ENCODE measurements around the gene DTNBP1. TPM values are rescaled to one million over a fixed set of nuclear protein-coding genes. Genes with fewer than 3 reads are reported as not detected.

DTNBP1 gene
- total and polyA plus RNA-seq, 4 donors: 3.1 to 6.0 (median 4.3) TPM

DNA sequence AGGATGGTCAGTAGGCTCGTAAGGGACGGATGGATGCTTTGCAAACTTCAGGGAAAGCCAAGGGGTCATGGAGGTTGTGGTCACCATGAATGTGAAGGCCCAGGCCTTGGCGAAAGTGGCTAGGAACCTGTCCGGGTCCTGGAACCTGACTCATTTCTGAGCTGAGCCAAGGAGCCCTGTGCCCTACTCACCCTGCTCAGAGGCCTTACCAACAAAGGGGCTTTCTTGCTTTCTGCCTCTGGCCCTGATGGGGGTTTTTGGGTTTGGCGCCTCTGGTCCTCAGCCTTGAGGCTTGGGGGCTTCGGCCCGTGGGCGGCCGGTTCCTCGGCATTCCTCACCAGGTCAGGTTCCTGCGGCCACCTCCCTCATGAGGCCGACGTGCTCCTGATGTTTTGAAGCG lies 155.1 kb downstream of the DTNBP1 start:
- Histone ChIP-seq H3K9ac (ENCODE audit: low read depth in 1 of 2, low read length in 2 of 2) (no peak overlapping the region), H3K9me3 (ENCODE audit: control insufficient read depth in 4 of 4, low read length in 3 of 4) (no peaks in the 10 kb centered on the region), H3K36me3 (ENCODE audit: control insufficient read depth in 4 of 4, insufficient read depth in 3 of 4, low read depth in 1 of 4, low read length in 3 of 4) (peaks cover 0 to 4% (median 1%) of the 10 kb centered on the region in 4 donors), H3K4me3 (ENCODE audit: low read depth in 1 of 3, low read length in 3 of 3) (no peak overlapping the region), H3K27ac (ENCODE audit: low read depth in 1 of 2, low read length in 2 of 2) (no peak overlapping the region), H3K27me3 (ENCODE audit: control insufficient read depth in 4 of 4, insufficient read depth in 4 of 4, low read length in 3 of 4) (no peaks in the 10 kb centered on the region), H3K4me1 (ENCODE audit: control insufficient read depth in 4 of 4, insufficient read depth in 4 of 4, low read length in 3 of 4) (peaks cover 3 to 35% (median 26%) of the 10 kb centered on the region in 4 donors)
- 93% methylated on average over 14 of the region's 14 CpGs for WGBS
- TF ChIP-seq HNF4G (IDR thresholded peaks at IDR 0.05): no peak
- TF ChIP-seq HNF4A (conservative IDR thresholded peaks at IDR 0.05): no peak
- no peak for DNase-seq (ENCODE audit: low spot score)

DNA sequence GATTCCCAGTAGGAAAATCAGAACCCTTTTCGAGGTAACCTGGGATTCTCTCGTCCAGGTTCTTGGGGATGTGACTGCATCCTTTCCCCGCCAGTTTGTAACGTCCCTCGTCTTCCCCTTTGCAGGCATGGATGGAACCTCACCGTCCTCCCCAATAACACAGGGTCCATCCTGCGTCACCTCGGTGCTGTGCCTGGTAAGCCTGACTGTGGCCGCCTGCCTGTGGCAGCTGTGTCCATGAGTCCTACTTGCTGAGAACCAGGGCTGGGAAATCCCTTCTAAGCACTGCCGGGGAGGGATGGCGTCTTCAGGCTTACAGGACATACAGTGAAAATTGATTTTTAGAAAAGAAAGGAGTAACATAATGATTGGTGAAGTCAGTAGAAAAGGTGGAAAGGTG lies 155.6 kb downstream of the DTNBP1 start:
- 98% methylated on average over 11 of the region's 11 CpGs for WGBS
- no peak for DNase-seq (ENCODE audit: low spot score)

DNA sequence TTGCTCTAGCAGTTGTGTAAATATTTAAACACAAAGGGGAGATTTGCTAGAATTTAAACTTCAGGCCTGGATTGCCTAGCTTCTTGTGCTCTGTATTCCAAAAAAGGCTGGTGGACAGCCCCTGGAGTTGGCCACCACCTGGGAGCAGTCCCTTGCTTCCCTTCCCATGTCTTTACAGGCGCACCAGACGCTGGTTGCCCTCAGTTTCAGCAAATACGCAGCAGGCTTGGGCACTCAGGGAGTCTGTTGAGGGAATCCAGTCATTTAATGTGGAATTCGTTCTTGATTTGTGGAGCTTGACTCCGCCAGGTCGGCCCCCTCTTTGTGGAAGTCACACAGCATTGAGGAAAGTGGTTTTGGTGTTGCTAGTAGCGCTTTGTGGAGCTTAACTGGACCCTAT lies 156.8 kb downstream of the DTNBP1 start:
- no peak overlapping the region for H3K9ac ChIP-seq (ENCODE audit: low read depth in 1 of 2, low read length in 2 of 2)
- 97% methylated on average over 7 of the region's 7 CpGs for WGBS
- H3K36me3 ChIP-seq (ENCODE audit: control insufficient read depth in 4 of 4, insufficient read depth in 3 of 4, low read depth in 1 of 4, low read length in 3 of 4): peaks cover 0 to 14% (median 3%) of the 10 kb centered on the region in 4 donors
- no peak overlapping the region for H3K27ac ChIP-seq (ENCODE audit: low read depth in 1 of 2, low read length in 2 of 2)
- no peak for DNase-seq (ENCODE audit: low spot score)
- H3K4me3 ChIP-seq (ENCODE audit: low read depth in 1 of 3, low read length in 3 of 3): no peak overlapping the region
- H3K9me3 ChIP-seq (ENCODE audit: control insufficient read depth in 4 of 4, low read length in 3 of 4): no peaks in the 10 kb centered on the region
- no peaks in the 10 kb centered on the region for H3K27me3 ChIP-seq (ENCODE audit: control insufficient read depth in 4 of 4, insufficient read depth in 4 of 4, low read length in 3 of 4)
- H3K4me1 ChIP-seq (ENCODE audit: control insufficient read depth in 4 of 4, insufficient read depth in 4 of 4, low read length in 3 of 4): peaks cover 3 to 25% (median 17%) of the 10 kb centered on the region in 4 donors
- no peak for TF ChIP-seq YY1 (IDR thresholded peaks at IDR 0.05)
- TF ChIP-seq SP1 (IDR thresholded peaks at IDR 0.05): no peak
- TF ChIP-seq, protein P1, sequence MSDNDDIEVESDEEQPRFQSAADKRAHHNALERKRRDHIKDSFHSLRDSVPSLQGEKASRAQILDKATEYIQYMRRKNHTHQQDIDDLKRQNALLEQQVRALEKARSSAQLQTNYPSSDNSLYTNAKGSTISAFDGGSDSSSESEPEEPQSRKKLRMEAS (IDR thresholded peaks at IDR 0.05): no peak
- TF ChIP-seq, protein P2, sequence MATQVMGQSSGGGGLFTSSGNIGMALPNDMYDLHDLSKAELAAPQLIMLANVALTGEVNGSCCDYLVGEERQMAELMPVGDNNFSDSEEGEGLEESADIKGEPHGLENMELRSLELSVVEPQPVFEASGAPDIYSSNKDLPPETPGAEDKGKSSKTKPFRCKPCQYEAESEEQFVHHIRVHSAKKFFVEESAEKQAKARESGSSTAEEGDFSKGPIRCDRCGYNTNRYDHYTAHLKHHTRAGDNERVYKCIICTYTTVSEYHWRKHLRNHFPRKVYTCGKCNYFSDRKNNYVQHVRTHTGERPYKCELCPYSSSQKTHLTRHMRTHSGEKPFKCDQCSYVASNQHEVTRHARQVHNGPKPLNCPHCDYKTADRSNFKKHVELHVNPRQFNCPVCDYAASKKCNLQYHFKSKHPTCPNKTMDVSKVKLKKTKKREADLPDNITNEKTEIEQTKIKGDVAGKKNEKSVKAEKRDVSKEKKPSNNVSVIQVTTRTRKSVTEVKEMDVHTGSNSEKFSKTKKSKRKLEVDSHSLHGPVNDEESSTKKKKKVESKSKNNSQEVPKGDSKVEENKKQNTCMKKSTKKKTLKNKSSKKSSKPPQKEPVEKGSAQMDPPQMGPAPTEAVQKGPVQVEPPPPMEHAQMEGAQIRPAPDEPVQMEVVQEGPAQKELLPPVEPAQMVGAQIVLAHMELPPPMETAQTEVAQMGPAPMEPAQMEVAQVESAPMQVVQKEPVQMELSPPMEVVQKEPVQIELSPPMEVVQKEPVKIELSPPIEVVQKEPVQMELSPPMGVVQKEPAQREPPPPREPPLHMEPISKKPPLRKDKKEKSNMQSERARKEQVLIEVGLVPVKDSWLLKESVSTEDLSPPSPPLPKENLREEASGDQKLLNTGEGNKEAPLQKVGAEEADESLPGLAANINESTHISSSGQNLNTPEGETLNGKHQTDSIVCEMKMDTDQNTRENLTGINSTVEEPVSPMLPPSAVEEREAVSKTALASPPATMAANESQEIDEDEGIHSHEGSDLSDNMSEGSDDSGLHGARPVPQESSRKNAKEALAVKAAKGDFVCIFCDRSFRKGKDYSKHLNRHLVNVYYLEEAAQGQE (IDR thresholded peaks at IDR 0.05): no peak
- no peak for TF ChIP-seq RXRA (IDR thresholded peaks at IDR 0.05)
- TF ChIP-seq, protein P3, sequence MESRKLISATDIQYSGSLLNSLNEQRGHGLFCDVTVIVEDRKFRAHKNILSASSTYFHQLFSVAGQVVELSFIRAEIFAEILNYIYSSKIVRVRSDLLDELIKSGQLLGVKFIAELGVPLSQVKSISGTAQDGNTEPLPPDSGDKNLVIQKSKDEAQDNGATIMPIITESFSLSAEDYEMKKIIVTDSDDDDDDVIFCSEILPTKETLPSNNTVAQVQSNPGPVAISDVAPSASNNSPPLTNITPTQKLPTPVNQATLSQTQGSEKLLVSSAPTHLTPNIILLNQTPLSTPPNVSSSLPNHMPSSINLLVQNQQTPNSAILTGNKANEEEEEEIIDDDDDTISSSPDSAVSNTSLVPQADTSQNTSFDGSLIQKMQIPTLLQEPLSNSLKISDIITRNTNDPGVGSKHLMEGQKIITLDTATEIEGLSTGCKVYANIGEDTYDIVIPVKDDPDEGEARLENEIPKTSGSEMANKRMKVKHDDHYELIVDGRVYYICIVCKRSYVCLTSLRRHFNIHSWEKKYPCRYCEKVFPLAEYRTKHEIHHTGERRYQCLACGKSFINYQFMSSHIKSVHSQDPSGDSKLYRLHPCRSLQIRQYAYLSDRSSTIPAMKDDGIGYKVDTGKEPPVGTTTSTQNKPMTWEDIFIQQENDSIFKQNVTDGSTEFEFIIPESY (IDR thresholded peaks at IDR 0.05): no peak

More for the DNA sequence above, 155.6 kb downstream of the DTNBP1 start:
- Histone ChIP-seq H3K4me1 (ENCODE audit: control insufficient read depth in 4 of 4, insufficient read depth in 4 of 4, low read length in 3 of 4) (peaks cover 3 to 35% (median 26%) of the 10 kb centered on the region in 4 donors), H3K27ac (ENCODE audit: low read depth in 1 of 2, low read length in 2 of 2) (no peak overlapping the region), H3K4me3 (ENCODE audit: low read depth in 1 of 3, low read length in 3 of 3) (no peak overlapping the region), H3K27me3 (ENCODE audit: control insufficient read depth in 4 of 4, insufficient read depth in 4 of 4, low read length in 3 of 4) (no peaks in the 10 kb centered on the region), H3K9ac (ENCODE audit: low read depth in 1 of 2, low read length in 2 of 2) (no peak overlapping the region), H3K9me3 (ENCODE audit: control insufficient read depth in 4 of 4, low read length in 3 of 4) (no peaks in the 10 kb centered on the region), H3K36me3 (ENCODE audit: control insufficient read depth in 4 of 4, insufficient read depth in 3 of 4, low read depth in 1 of 4, low read length in 3 of 4) (peaks cover 0 to 5% (median 2%) of the 10 kb centered on the region in 4 donors)
- TF ChIP-seq RXRA (IDR thresholded peaks at IDR 0.05): no peak
- TF ChIP-seq, protein P4, sequence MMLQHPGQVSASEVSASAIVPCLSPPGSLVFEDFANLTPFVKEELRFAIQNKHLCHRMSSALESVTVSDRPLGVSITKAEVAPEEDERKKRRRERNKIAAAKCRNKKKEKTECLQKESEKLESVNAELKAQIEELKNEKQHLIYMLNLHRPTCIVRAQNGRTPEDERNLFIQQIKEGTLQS (IDR thresholded peaks at IDR 0.05): no peak
- TF ChIP-seq, protein P2 (IDR thresholded peaks at IDR 0.05): no peak
- no peak for TF ChIP-seq JUND (IDR thresholded peaks at IDR 0.05)
- TF ChIP-seq, protein P3 (IDR thresholded peaks at IDR 0.05): no peak
- TF ChIP-seq, protein P1 (IDR thresholded peaks at IDR 0.05): no peak
- TF ChIP-seq SP1 (IDR thresholded peaks at IDR 0.05): no peak
- TF ChIP-seq YY1 (IDR thresholded peaks at IDR 0.05): no peak

Data from liver (tissue), 9 donors.